ENCODE measurements around the gene MTCH2.

MTCH2 gene

DNA sequence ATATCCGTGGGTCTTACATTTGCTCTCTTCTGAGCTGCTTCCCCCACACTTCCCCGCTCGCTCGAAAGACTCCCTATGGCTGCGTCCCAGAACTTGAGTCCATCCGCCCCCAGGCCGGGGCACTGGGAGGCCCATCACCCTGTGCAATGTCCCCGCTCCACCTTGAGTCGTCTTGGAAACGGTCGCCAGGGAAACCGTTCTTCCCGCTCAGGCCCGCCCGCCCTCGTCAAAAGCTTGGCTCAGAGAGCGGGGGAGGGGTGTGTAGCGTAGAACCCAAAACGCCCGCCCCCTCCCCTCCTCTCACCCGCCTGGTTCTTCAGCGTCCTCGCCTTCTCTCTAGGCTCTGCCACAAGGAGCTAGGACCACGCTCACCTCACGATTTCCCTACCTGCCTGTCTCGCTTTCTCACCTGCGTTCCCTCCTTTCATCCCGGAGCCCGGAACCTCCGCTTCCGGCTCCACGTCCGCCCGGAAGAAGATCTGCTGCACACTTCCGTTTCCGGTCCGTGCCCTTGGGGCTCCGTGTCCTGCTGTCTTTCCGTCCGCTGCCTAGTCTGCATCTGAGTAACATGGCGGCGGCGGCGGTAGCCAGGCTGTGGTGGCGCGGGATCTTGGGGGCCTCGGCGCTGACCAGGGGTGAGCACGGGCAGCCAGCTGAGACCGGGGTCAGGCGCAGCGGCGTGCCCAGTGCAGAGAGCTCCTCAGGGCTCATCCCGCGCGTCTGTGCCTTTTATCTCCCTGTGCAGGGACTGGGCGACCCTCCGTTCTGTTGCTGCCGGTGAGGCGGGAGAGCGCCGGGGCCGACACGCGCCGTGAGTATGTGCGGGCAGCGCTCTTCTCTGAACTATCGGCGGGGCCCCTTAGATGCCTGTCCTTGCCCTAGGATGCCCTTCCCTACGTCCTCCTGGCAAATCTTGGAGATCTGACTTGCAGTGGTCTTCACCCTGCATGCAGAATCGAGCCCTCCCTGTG is 63.5 kb downstream of the MTCH2 start, which contains the start of the genes KBTBD4 and NDUFS3:
Gene KBTBD4 (minus strand): TSS at position 447 of the 971 bp plus-strand sequence. CDS start 19 bp downstream, at position 428.
Gene NDUFS3 (plus strand): TSS at position 551 of the 971 bp plus-strand sequence. CDS start 18 bp downstream, at position 569.
- no peak for TF ChIP-seq Cebpa-rat (IDR thresholded peaks at IDR 0.05)
- peak within 1 kb of the TSS; percentile 85 to 95 (median 90) for H3K27ac ChIP-seq
- H3K4me2 ChIP-seq = peak within 1 kb of the TSS; percentile 90 to 99 (median 96)
- H3K36me3 ChIP-seq = peaks cover 64 to 79% (median 76%) of the 10 kb centered on the region in 11 experiments
- peak within 1 kb of the TSS; percentile 91 to 98 (median 94) for H3K9ac ChIP-seq
- no peaks in the 10 kb centered on the region for H3K9me3 ChIP-seq (replicated peaks in 1 of 11)
- peaks cover 0 to 57% (median 11%) of the 10 kb centered on the region in 11 experiments; a peak in 13 of 22 replicates for H4K20me1 ChIP-seq
- no peaks in the 10 kb centered on the region for H3K27me3 ChIP-seq
- peak within 1 kb of the TSS; percentile 86 to 100 (median 95) for H3K4me3 ChIP-seq
- H3K4me1 ChIP-seq = peaks cover 32 to 36% (median 34%) of the 10 kb centered on the region in 10 experiments

DNA sequence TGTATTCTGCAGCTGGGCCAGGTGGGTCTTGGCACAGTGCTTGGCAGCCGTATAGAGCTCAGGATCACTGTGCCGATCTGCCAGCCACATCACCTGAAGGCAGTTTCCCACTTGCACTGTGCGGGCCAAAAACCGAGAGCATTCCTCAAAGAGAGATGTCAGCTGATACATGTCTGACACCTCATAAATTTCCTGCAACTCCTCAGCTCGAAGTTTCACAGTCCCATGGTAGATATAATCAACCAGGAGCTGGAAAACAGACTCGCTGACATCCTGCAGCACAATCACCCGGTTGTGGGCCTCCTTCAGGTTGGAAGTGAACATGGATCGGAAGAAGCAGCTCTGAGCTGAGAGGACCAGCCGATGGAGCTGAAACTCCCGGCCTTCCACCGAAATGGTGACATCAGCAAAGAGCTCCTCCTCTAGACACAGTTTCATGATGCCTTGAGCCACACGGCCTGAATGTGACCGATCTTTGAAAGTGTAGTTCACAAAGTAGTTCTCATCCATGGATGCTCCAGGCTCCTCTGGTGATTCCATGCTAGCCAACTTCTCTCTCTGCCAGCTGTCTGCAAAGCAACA is 64.8 kb downstream of the MTCH2 start:
- H3K4me3 ChIP-seq = peak overlapping the region; percentile 86 to 100 (median 95)
- no peak for TF ChIP-seq Cebpa-rat (IDR thresholded peaks at IDR 0.05)
- no peaks in the 10 kb centered on the region for H3K27me3 ChIP-seq
- peak overlapping the region in 2 of 11 experiments; percentile 88 to 94; a peak in 3 of 22 replicates for H3K27ac ChIP-seq
- H3K9me3 ChIP-seq (replicated peaks in 1 of 11) = no peaks in the 10 kb centered on the region
- peaks cover 32 to 36% (median 34%) of the 10 kb centered on the region in 10 experiments for H3K4me1 ChIP-seq
- peaks cover 64 to 79% (median 76%) of the 10 kb centered on the region in 11 experiments for H3K36me3 ChIP-seq
- H4K20me1 ChIP-seq = peaks cover 11 to 57% (median 17%) of the 10 kb centered on the region in 11 experiments; a peak in 17 of 22 replicates
- peak overlapping the region; percentile 91 to 98 (median 94); a peak in 20 of 22 replicates for H3K9ac ChIP-seq
- peak overlapping the region; percentile 75 to 99 (median 94) for H3K4me2 ChIP-seq

DNA sequence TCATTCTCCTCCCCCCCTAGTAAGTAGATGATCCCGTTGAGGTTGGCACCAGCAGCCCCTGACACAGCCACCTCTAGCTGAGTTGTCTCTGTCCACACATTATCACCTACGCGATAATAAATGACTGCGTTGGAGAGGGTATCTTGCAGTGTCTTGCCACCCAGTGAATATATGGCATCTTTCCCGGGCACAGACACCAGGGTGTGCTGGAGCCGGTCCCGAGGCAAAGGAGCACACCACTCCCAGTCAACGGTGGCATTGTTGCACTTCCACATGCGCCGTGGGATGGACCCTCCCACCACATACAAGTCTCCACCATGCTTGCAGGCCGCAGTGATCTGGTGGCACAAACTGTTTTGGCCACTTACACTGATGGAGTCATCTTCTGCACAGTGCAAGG is 69.0 kb downstream of the MTCH2 start:
- peaks cover 75 to 97% (median 93%) of the 10 kb centered on the region in 11 experiments for H3K36me3 ChIP-seq
- H3K27ac ChIP-seq = no peak overlapping the region
- H3K27me3 ChIP-seq = no peaks in the 10 kb centered on the region
- H3K4me3 ChIP-seq = no peak overlapping the region
- peaks cover 19 to 33% (median 22%) of the 10 kb centered on the region in 10 experiments for H3K4me1 ChIP-seq
- peaks cover 21 to 65% (median 46%) of the 10 kb centered on the region in 11 experiments; a peak in 19 of 22 replicates for H4K20me1 ChIP-seq
- no peaks in the 10 kb centered on the region for H3K9me3 ChIP-seq (replicated peaks in 1 of 11)
- TF ChIP-seq Cebpa-rat (IDR thresholded peaks at IDR 0.05) = no peak
- no peak overlapping the region for H3K9ac ChIP-seq
- H3K4me2 ChIP-seq = no peak overlapping the region

DNA sequence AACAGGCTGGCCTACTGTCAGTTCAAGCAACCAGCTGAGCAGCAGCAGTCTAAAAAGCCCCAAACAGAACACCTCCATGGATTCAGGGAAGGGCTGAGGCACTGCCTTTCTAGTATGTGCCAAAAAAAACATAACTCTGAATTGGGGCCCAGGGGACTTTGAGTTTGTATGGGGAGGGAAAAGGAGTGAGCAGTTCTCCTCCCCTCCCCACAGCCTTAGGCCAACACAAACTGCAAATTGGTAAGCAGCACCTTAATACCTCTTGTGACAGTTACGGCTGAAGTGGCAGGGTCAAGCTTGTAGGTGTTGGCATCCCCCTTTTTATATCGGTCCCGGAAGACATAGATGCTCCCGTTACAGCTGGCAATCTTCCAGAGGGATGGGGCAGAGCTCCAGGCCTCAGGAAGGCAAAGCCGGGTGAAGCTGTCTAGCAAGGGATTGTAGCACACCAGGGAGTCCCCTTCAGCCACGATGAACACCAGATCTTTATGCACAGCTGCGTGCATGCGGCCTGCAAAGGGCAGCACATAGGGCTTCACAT is 69.6 kb downstream of the MTCH2 start:
- Histone ChIP-seq H3K4me3 (no peak overlapping the region), H3K36me3 (peaks cover 78 to 100% (median 96%) of the 10 kb centered on the region in 11 experiments), H3K4me1 (peaks cover 14 to 28% (median 16%) of the 10 kb centered on the region in 10 experiments), H3K4me2 (no peak overlapping the region), H3K27me3 (no peaks in the 10 kb centered on the region), H3K9me3 (replicated peaks in 1 of 11) (no peaks in the 10 kb centered on the region), H3K27ac (no peak overlapping the region), H3K9ac (peak overlapping the region in 4 of 11 experiments; percentile 21 to 33 (median 23); a peak in 4 of 22 replicates), H4K20me1 (peaks cover 21 to 61% (median 45%) of the 10 kb centered on the region in 11 experiments; a peak in 19 of 22 replicates)
- TF ChIP-seq Cebpa-rat (IDR thresholded peaks at IDR 0.05) = no peak

DNA sequence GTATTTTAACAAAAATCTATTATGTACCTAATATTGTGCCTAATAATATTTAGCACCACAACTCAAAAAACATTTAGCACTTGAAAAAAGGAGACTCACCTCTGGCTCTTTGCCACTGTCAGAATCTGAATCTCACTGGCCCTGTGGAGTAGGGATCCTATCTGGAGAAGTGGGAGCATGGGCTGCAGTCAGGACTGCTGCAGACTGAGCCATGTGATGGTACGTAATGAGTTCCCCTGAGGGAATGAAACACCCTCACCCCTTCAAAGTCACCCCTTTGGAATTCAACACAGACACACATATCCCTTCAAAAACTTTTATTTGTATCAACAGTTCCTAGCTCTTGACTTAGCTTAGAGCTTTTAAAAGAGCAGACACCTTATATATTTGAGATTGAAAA is 70.5 kb downstream of the MTCH2 start:
- Histone ChIP-seq H3K4me1 (peaks cover 8 to 26% (median 12%) of the 10 kb centered on the region in 10 experiments), H3K27ac (no peak overlapping the region), H3K36me3 (peaks cover 78 to 96% (median 88%) of the 10 kb centered on the region in 11 experiments), H3K4me2 (no peak overlapping the region), H3K27me3 (no peaks in the 10 kb centered on the region), H3K9me3 (replicated peaks in 1 of 11) (no peaks in the 10 kb centered on the region), H3K9ac (peak overlapping the region in 2 of 11 experiments; percentile 16 to 21; a peak in 2 of 22 replicates), H4K20me1 (peaks cover 21 to 56% (median 44%) of the 10 kb centered on the region in 11 experiments; a peak in 19 of 22 replicates), H3K4me3 (no peak overlapping the region)
- no peak for TF ChIP-seq Cebpa-rat (IDR thresholded peaks at IDR 0.05)

DNA sequence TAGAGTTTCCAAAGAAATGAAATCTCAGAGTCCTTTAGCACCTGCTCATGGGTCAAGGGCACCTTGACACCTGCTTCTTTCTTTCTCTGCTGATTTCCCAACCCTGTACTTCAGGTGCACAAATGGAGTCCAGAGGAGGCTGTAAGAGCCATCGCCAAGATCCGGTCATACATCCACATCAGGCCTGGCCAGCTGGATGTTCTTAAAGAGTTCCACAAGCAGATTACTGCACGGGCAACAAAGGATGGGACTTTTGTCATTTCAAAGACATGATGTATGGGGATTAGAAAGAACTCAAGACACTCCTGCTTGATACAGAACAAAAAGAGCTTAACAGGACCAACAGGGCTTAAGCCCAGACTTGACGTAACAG is 71.0 kb downstream of the MTCH2 start:
- no peaks in the 10 kb centered on the region for H3K9me3 ChIP-seq (replicated peaks in 1 of 11)
- H4K20me1 ChIP-seq = peaks cover 21 to 56% (median 44%) of the 10 kb centered on the region in 11 experiments; a peak in 19 of 22 replicates
- H3K4me1 ChIP-seq = peaks cover 8 to 26% (median 11%) of the 10 kb centered on the region in 10 experiments; a peak in 19 of 20 replicates
- H3K27me3 ChIP-seq = no peaks in the 10 kb centered on the region
- H3K4me3 ChIP-seq = no peak overlapping the region
- no peak for TF ChIP-seq Cebpa-rat (IDR thresholded peaks at IDR 0.05)
- no peak overlapping the region for H3K27ac ChIP-seq
- no peak overlapping the region for H3K4me2 ChIP-seq
- no peak overlapping the region for H3K9ac ChIP-seq
- peaks cover 74 to 91% (median 83%) of the 10 kb centered on the region in 11 experiments for H3K36me3 ChIP-seq

DNA sequence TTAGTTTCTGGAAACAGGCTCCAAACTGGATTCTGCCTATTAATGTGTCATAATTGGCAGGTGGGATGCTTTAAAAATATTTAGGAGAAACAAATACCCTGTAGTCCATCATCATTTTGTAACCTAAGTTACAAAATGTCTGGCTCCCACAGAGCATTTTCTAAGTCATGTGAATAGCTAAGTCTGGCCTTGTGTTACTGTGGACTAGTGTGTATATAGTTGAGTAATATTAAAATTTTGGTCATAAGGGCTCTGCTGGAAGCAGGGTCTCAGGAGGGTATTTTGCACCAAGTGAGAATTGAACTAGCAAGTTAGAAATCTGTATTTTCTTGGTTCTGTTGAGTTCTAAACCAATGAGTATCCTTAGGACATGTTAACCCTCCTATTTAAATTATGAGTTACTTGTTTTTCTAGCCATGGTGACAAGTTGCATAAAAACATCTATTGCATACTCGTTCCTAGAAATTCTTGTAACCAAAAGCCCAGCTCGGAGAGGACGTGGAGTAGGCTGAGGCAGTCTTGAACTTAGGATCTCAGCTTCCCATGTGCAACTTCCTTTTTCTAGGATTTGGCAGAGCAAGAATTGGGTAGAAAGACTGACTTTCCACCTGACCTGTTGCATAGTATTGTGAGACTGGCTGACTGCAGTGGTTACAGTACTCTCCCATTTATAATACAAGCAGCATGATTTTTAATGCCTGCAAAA is 71.6 kb downstream of the MTCH2 start:
- Histone ChIP-seq H3K9ac (no peak overlapping the region), H3K27me3 (no peaks in the 10 kb centered on the region), H3K4me3 (no peak overlapping the region), H3K27ac (no peak overlapping the region), H3K4me1 (peaks cover 10 to 27% (median 14%) of the 10 kb centered on the region in 10 experiments; a peak in 19 of 20 replicates), H3K4me2 (0 out of 22 replicates have a peak overlapping the region, but pooled peaks of 1 of the 11 experiments have one; percentile 12), H3K9me3 (replicated peaks in 1 of 11) (no peaks in the 10 kb centered on the region), H4K20me1 (peaks cover 21 to 56% (median 44%) of the 10 kb centered on the region in 11 experiments; a peak in 19 of 22 replicates), H3K36me3 (peaks cover 70 to 85% (median 77%) of the 10 kb centered on the region in 11 experiments)
- no peak for TF ChIP-seq Cebpa-rat (IDR thresholded peaks at IDR 0.05)

DNA sequence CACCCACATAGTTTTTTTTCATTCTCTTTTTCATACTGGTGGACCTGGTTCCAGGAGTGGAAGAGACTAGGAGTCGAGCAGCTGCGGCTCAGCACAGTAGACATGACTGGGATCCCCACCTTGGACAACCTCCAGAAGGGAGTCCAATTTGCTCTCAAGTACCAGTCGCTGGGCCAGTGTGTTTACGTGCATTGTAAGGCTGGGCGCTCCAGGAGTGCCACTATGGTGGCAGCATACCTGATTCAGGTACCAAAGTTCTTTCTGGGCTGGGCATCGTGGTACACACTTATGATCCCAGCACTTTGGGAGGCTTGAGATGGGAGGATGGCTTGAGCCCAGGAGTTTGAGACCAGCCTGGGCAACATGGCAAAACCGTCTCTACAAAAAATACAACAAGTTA is 72.7 kb downstream of the MTCH2 start:
- Histone ChIP-seq H3K9me3 (replicated peaks in 1 of 11) (no peaks in the 10 kb centered on the region), H3K9ac (no peak overlapping the region), H4K20me1 (peaks cover 21 to 53% (median 44%) of the 10 kb centered on the region in 11 experiments; a peak in 19 of 22 replicates), H3K4me2 (no peak overlapping the region), H3K27ac (no peak overlapping the region), H3K4me1 (peaks cover 17 to 31% (median 20%) of the 10 kb centered on the region in 10 experiments), H3K27me3 (no peaks in the 10 kb centered on the region), H3K4me3 (no peak overlapping the region), H3K36me3 (peaks cover 59 to 74% (median 67%) of the 10 kb centered on the region in 11 experiments)
- TF ChIP-seq Cebpa-rat (IDR thresholded peaks at IDR 0.05) = no peak
